Caco-2 (cell line): Measurements from ENCODE around the gene SMARCA2. TPM values are rescaled to one million over a fixed set of nuclear protein-coding genes. Genes with fewer than 3 reads are reported as not detected.

Experiments used
- BruUV-seq: library from RNA; stranded (reverse); fragments of 400-500 nt; replicated peaks from 2 replicates; lab custom pipeline; 2021; lab: Mats Ljungman, UMichigan
- CTCF ChIA-PET: fragments of 300-600 bp; sonication (Branson Sonifier 250); formaldehyde crosslinking; loops from one replicate; lab custom pipeline; 2022; ENCODE audit warnings: antibody characterized with exemption; lab: Charles Lee
- POLR2A ChIA-PET: fragments of 300-600 bp; sonication (Branson Sonifier 250); formaldehyde crosslinking; loops from one replicate; lab custom pipeline; 2022; ENCODE audit warnings: antibody characterized with exemption; lab: Charles Lee
- DNase-seq, 2 experiments: peaks; one replicate each; pipeline versions ENCODE4 v3.0.0 to v3.0.0-alpha.2; 2020 to 2022
- H3K27me3 ChIP-seq: replicated peaks from 2 replicates; pipeline ENCODE4 v1.6.0; 2011; ENCODE audit warnings: low read length; ENCODE audit not compliant: control insufficient read depth, insufficient read depth
- H3K36me3 ChIP-seq: 2 replicates; pipeline ENCODE4 v1.5.1; 2011; ENCODE audit warnings: low read length; ENCODE audit not compliant: control insufficient read depth, insufficient read depth
- H3K4me1 ChIP-seq: fragments of 250-450 bp; sonication (Bioruptor Pico); 2 replicates; pipeline ENCODE4 v1.5.1; 2020; ENCODE audit warnings: mild to moderate bottlenecking
- H3K4me3 ChIP-seq: 2 replicates; pipeline ENCODE4 v1.5.1; 2011; ENCODE audit warnings: low read depth, mild to moderate bottlenecking, control low read depth, low read length
- H3K9me3 ChIP-seq: fragments of 250-450 bp; sonication (Bioruptor Pico); 2 replicates; pipeline ENCODE4 v1.5.1; 2020; ENCODE audit warnings: mild to moderate bottlenecking, moderate library complexity
- H3K27ac Mint-ChIP-seq: one replicate; pipeline ENCODE4 v1.8.0; 2022; ENCODE audit warnings: mixed read lengths; ENCODE audit not compliant: unreplicated experiment
- H3K27me3 Mint-ChIP-seq: one replicate; pipeline ENCODE4 v1.8.0; 2022; ENCODE audit warnings: mixed read lengths; ENCODE audit not compliant: insufficient read depth, unreplicated experiment
- H3K36me3 Mint-ChIP-seq: one replicate; pipeline ENCODE4 v1.8.0; 2022; ENCODE audit warnings: mild to moderate bottlenecking, mixed read lengths; ENCODE audit not compliant: insufficient read depth, unreplicated experiment
- H3K4me1 Mint-ChIP-seq: one replicate; pipeline ENCODE4 v1.8.0; 2022; ENCODE audit warnings: low read depth, mixed read lengths; ENCODE audit not compliant: unreplicated experiment
- H3K4me3 Mint-ChIP-seq: one replicate; pipeline ENCODE4 v1.8.0; 2022; ENCODE audit warnings: mild to moderate bottlenecking, moderate library complexity, mixed read lengths; ENCODE audit not compliant: unreplicated experiment
- H3K9me3 Mint-ChIP-seq: one replicate; pipeline ENCODE4 v1.8.0; 2022; ENCODE audit warnings: mixed read lengths; ENCODE audit not compliant: unreplicated experiment
- CTCF ChIP-seq, 2 experiments: fragments of 200-600 bp in 1 of 2; IDR thresholded peaks; 1 replicate in 1 of 2; 2 replicates in 1 of 2; pipeline versions ENCODE4 v1.5.1 to v1.8.0; 2011 to 2022; ENCODE audit warnings: antibody characterized with exemption in 1 of 2, control low read depth in 1 of 2, inconsistent platforms in 1 of 2, low read depth in 1 of 2, low read length in 1 of 2, mild to moderate bottlenecking in 1 of 2, moderate library complexity in 1 of 2; ENCODE audit not compliant: insufficient read depth in 1 of 2, severe bottlenecking in 1 of 2, unreplicated experiment in 1 of 2
- intact Hi-C: fragments of 100-400 bp; cut with micrococcal nuclease; formaldehyde crosslinking; loops from one replicate; pipeline ENCODE4 v1.10.0; 2022; ENCODE audit not compliant: unreplicated experiment
- total RNA-seq: library from RNA; stranded (reverse); gene quantifications from 2 replicates; pipeline ENCODE4 v1.2.3, GENCODE V29; 2022

Gene SMARCA2
- total RNA-seq, 1 experiment from 2014 or later: 13.5 TPM

- no peaks in the 10 kb centered on the region for H3K4me1 ChIP-seq
- no peak for DNase-seq
- H3K4me3 ChIP-seq: no peak overlapping the region
- H3K9me3 ChIP-seq: no peaks in the 10 kb centered on the region
- no peaks in the 10 kb centered on the region for H3K4me1 Mint-ChIP-seq
- ChIA-PET POLR2A (no interaction called here), CTCF (no interaction called here)
- H3K27me3 ChIP-seq: no peaks in the 10 kb centered on the region
- BruUV-seq: no TSS peak
- H3K27ac Mint-ChIP-seq: no peak overlapping the region
- H3K36me3 Mint-ChIP-seq: no peaks in the 10 kb centered on the region
- intact Hi-C loops: no loop called here
- no peak overlapping the region for H3K4me3 Mint-ChIP-seq
- no peak for TF ChIP-seq CTCF (IDR thresholded peaks at IDR 0.05; ENCODE audit: insufficient read depth in 1 of 2, low read depth in 1 of 2, low read length in 1 of 2, severe bottlenecking in 1 of 2, unreplicated experiment in 1 of 2)
- H3K36me3 ChIP-seq: no peaks in the 10 kb centered on the region
- peaks cover 19% of the 10 kb centered on the region for H3K27me3 Mint-ChIP-seq
- no peaks in the 10 kb centered on the region for H3K9me3 Mint-ChIP-seq
Observed at GRCh38 chr9:2008372-2008771, 6.8 kb upstream of the SMARCA2 start.

GRCh38 chr9:2012347-2012746 lies 2.8 kb upstream of the SMARCA2 start:
- H3K9me3 ChIP-seq: no peaks in the 10 kb centered on the region
- Mint-ChIP-seq H3K27ac (no peak overlapping the region), H3K27me3 (peaks cover 12% of the 10 kb centered on the region), H3K9me3 (no peaks in the 10 kb centered on the region), H3K4me3 (no peak overlapping the region), H3K4me1 (no peaks in the 10 kb centered on the region), H3K36me3 (peaks cover 10% of the 10 kb centered on the region)
- ChIA-PET CTCF (no interaction called here), POLR2A (no interaction called here)
- H3K4me1 ChIP-seq: no peaks in the 10 kb centered on the region
- no peaks in the 10 kb centered on the region for H3K27me3 ChIP-seq
- H3K4me3 ChIP-seq: no peak overlapping the region
- intact Hi-C loops: loop anchor here (10.0 kb wide), 1 partner anchor 102 kb away; no protein-coding TSS in a partner anchor
- no peaks in the 10 kb centered on the region for H3K36me3 ChIP-seq
- no peak for TF ChIP-seq CTCF (IDR thresholded peaks at IDR 0.05; ENCODE audit: insufficient read depth in 1 of 2, low read depth in 1 of 2, low read length in 1 of 2, severe bottlenecking in 1 of 2, unreplicated experiment in 1 of 2)
- no TSS peak for BruUV-seq
- DNase-seq: no peak

- H3K4me3 Mint-ChIP-seq: peak overlapping the region; percentile 91
- H3K4me1 Mint-ChIP-seq: no peaks in the 10 kb centered on the region
- peak overlapping the region; percentile 53 for H3K4me3 ChIP-seq
- peaks cover 10% of the 10 kb centered on the region for H3K36me3 Mint-ChIP-seq
- POLR2A ChIA-PET: no interaction called here
- intact Hi-C loops: loop anchor here (10.0 kb wide), 1 partner anchor 101 kb away; no protein-coding TSS in a partner anchor
- no peak overlapping the region for H3K27ac Mint-ChIP-seq
- H3K9me3 Mint-ChIP-seq: no peaks in the 10 kb centered on the region
- H3K27me3 Mint-ChIP-seq: peaks cover 12% of the 10 kb centered on the region
- CTCF ChIA-PET: no interaction called here
- no peaks in the 10 kb centered on the region for H3K4me1 ChIP-seq
- no TSS peak for BruUV-seq
- no peak for TF ChIP-seq CTCF (IDR thresholded peaks at IDR 0.05; ENCODE audit: insufficient read depth in 1 of 2, low read depth in 1 of 2, low read length in 1 of 2, severe bottlenecking in 1 of 2, unreplicated experiment in 1 of 2)
- H3K27me3 ChIP-seq: no peaks in the 10 kb centered on the region
- no peaks in the 10 kb centered on the region for H3K36me3 ChIP-seq
- H3K9me3 ChIP-seq: no peaks in the 10 kb centered on the region
- DNase-seq: no peak
Observed at GRCh38 chr9:2013743-2014475, 1.2 kb upstream of the SMARCA2 start.
